Mononuclear cell (primary cell): ENCODE measurements around the gene NRL. TPM values are rescaled to one million over a fixed set of nuclear protein-coding genes. Genes with fewer than 3 reads are reported as not detected.

ENCODE experiments used
- H3K27me3 ChIP-seq: 2 replicates; pipeline ENCODE4 v1.6.0; 2011; ENCODE audit warnings: low read length, control low read depth; ENCODE audit not compliant: insufficient read depth
- H3K4me1 ChIP-seq: 2 replicates; pipeline ENCODE4 v1.5.1; 2011; ENCODE audit warnings: mild to moderate bottlenecking, low read length, control low read depth; ENCODE audit not compliant: insufficient read depth
- H3K4me3 ChIP-seq: 2 replicates; pipeline ENCODE4 v1.5.1; 2011; ENCODE audit warnings: mild to moderate bottlenecking, low read length, moderate library complexity
- H3K9me3 ChIP-seq: 2 replicates; pipeline ENCODE4 v1.5.1; 2011; ENCODE audit warnings: low read depth, mild to moderate bottlenecking, control low read depth, low read length
- total RNA-seq: library from RNA; depleted of rRNA; stranded (reverse); fragments of >200 nt; gene quantifications from one replicate; pipeline ENCODE4 v1.2.3, GENCODE V29; 2012

Gene NRL
- total RNA-seq, 1 donor = 1.2 TPM

DNA sequence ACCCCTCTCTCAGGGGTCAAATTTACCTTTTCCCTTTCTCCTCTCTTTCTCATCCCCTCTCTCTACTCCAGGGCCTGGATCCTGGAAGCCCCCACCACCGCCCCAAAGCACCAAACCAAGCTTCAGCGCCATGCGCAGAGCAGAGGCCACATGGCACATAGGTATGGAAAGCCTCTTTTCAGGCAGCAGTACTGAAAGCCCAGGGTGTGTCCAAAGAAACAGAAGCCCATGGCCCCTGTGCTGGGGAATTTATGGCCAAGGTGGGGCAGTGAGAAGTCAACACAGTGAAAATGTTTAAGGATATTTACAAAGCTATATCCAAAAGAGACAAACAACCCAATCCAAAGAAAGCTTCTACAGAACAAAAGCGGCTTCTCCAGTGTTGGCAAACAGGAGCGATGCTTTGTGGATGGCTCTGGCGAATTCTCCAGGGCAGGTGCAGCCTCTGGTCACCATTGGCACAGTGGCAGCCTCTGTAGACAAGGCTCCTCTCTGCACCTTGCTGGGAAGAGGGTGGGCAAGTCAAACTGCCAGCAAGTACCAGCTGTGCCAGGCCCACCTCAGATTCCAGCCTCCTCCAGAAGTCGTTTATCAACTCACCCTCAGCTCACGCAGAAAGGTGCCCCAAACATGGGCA lies 48.1 kb downstream of the NRL start:
- no peak overlapping the region for H3K4me3 ChIP-seq
- H3K27me3 ChIP-seq = no peaks in the 10 kb centered on the region
- H3K9me3 ChIP-seq = no peaks in the 10 kb centered on the region
- no peaks in the 10 kb centered on the region for H3K4me1 ChIP-seq

DNA sequence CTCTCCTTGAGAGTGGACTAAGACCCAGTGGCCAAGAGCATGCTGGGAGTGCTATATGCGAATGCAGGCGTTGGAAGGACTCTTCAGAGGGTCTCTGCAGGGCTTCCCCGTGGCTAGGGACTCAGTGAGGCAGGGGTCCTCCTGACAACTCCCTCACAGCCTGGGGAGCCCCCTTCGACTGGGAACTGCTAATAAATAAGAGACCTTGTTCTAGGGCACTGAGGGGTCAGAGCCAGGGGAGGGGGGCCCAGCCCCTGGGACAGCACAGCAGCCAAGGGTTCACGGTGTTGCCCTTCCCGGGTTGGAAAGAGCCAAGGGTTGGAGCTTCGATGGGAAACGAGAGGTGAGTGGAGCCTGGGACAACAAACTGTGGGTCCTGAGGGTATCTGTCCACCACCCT lies 49.3 kb downstream of the NRL start:
- Histone ChIP-seq H3K9me3 (no peaks in the 10 kb centered on the region), H3K27me3 (no peaks in the 10 kb centered on the region), H3K4me1 (no peaks in the 10 kb centered on the region), H3K4me3 (no peak overlapping the region)

DNA sequence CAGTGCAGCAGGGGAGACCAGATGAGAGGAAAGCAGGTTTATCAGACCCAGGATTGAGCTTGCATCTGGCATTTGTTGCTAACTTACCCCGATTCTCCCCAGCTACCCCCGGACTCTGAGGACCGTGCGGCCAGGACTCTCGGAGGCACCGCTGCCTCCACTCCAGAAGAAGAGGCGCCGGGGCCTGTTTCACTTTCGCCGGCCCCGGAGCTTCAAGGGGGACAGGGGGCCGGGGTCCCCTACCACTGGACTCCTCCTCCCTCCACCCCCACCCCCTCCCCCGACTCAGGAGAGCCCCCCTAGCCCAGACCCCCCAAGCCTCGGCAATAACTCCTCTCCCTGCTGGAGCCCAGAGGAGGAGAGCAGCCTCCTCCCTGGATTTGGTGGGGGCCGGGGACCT lies 49.9 kb downstream of the NRL start:
- Histone ChIP-seq H3K27me3 (no peaks in the 10 kb centered on the region), H3K4me1 (no peaks in the 10 kb centered on the region), H3K4me3 (no peak overlapping the region), H3K9me3 (no peaks in the 10 kb centered on the region)

DNA sequence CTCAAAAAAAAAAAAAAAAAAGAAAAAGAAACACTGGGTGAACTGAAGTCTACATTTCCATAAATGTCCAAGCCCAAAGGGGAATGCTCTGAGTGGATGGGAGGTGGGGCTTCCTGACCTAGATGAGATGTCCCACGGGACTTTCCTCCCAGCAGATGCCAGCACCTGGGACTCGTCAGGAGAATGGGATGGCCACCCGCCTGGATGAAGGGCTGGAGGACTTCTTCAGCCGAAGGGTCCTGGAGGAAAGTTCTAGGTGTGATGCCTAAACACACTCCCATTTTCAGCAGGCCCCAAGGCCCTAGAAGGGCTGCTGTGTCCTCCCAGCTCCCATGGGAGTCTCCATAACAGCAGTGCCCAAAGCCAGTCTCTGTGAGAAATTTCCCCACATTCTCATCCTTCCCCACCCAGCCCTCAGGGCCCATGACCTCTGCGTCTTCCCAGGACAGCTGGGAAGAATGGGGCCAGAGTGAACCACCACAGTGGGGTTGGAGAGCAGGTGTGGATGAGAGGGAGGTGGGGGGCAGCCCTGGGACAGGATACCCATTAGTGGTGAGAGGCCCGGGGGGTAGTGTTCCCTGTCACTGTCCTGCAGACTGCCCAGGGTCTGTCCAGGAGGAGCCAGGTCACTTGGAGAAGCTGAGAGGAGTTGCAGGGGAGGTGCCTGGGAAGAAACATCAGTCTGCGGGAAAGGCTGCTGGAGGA lies 50.5 kb downstream of the NRL start:
- H3K9me3 ChIP-seq = no peaks in the 10 kb centered on the region

DNA sequence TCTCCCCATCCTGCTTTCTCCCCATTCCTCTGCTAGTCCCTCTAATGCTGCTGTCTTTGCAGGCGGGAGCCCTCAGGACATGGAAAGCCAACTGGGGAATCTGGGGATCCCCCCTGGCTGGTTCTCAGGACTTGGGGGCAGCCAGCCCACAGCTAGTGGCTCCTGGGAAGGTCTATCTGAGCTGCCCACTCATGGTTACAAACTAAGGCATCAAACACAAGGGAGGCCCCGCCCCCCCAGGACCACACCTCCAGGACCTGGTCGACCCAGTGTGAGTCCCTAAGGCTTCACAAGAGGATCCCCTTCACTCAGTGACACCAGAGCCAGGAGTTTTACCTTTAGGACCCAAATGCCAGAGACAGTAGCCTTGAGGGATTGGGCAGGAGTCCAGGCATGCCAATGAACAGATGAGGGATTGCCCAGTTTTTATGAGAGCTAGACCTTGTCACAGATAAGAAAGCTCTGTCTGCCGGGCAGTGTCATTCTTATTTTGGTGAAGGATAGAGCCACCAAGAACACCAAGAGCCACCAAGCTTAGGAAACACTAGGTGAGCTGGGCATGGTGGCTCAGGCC lies 51.4 kb downstream of the NRL start:
- Histone ChIP-seq H3K4me1 (peaks cover 3% of the 10 kb centered on the region), H3K4me3 (no peak overlapping the region), H3K27me3 (no peaks in the 10 kb centered on the region), H3K9me3 (no peaks in the 10 kb centered on the region)

More for the DNA sequence above, 50.5 kb downstream of the NRL start:
- no peak overlapping the region for H3K4me3 ChIP-seq
- no peaks in the 10 kb centered on the region for H3K4me1 ChIP-seq
- H3K27me3 ChIP-seq = no peaks in the 10 kb centered on the region

DNA sequence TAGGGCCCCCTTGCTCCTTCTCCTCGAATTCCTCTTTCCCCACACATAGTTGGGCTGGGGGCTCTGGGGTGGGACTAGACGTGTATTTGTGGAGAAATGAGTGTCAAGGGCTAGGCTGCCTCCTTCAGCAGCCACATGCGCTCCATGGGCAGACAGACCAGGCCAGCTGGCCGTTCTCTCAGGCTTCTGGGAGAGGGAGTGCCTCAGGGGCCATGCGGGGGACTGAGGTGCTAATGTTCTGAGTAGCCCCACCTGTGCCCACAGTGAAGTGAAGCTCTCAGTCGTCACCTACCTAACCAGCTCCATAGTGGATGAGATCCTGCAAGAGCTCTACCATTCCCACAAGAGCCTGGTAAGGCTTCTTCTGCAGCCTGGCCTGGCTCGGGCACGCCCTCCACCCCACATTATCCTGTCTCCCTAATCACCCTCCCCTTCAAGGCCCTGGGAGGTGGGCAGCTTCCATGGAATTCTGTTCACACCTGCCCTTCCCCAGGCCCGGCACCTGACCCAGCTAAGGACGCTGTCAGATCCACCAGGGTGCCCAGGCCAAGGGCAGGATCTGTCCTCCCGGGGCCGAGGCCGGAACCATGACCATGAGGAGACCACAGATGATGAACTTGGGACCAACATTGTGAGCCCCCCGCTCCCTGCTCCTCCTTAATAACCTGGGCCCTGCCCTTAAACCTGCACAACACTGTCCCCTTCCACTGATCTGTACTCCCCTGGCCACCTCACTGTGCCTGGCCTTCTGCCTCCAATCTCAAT lies 52.4 kb downstream of the NRL start:
- Histone ChIP-seq H3K4me1 (peaks cover 5% of the 10 kb centered on the region), H3K27me3 (no peaks in the 10 kb centered on the region), H3K9me3 (no peaks in the 10 kb centered on the region), H3K4me3 (no peak overlapping the region)

DNA sequence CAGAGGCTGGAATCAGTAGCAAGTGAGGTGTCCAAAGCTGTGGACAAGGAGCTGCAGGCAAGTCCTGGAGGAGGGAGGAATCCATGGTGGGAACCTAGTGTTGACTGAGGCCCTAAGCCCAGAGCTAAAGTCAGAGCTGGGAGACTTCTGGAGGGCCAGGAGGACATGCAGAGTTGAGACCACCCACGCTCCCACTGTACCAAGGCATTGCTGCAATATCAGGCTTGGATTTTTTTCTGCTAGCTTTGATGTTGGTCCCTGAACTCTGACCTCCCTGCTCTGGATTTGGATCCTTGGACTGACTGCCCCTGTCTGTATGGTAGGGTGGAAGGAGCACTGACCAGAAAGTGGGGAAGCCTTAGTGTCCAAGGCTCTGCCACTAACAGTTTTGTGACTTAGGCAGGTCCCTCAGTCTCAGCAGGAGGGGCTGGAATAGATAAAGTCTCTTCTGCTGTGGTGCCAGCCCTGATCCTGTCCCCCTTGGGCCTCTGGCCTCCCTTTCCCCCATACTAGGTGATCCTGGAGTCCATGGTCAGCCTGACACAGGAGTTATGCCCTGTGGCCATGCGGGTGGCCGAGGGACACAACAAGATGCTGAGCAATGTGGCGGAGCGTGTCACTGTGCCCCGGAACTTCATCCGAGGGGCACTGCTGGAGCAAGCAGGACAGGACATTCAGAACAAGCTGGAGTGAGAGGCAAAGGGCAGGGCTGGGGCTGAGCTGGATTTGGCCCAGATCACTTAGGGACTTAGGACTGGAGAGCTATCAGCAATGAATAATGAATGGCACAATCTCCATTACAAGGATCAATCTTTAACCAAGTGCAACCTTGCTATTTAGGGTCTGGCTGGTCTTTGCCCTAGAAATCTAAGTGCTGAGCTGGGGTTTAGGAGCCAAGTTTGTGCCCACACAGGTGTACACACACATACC lies 53.5 kb downstream of the NRL start:
- H3K4me3 ChIP-seq = no peak overlapping the region
- H3K9me3 ChIP-seq = no peaks in the 10 kb centered on the region
- H3K4me1 ChIP-seq = peaks cover 5% of the 10 kb centered on the region
- H3K27me3 ChIP-seq = no peaks in the 10 kb centered on the region

DNA sequence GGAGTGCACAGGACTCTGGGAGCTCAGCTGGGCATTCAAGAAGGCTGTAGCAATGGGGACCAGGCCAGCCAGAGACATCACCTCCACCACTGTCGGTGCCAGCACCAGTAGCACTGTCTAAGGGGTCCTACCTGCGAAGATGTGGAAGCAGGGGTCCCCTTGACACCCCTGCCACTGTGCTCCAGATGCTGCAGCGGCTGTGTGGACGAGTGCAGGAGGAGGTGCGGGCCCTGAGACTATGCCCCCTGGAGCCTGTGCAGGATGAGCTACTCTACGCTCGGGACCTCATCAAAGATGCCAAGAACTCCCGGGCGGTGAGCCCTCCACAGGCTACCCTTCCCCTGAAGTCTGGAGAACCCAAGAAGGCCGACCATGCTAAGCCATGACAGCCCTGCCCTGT lies 54.3 kb downstream of the NRL start:
- Histone ChIP-seq H3K9me3 (no peaks in the 10 kb centered on the region), H3K4me3 (no peak overlapping the region), H3K27me3 (no peaks in the 10 kb centered on the region), H3K4me1 (peaks cover 5% of the 10 kb centered on the region)

DNA sequence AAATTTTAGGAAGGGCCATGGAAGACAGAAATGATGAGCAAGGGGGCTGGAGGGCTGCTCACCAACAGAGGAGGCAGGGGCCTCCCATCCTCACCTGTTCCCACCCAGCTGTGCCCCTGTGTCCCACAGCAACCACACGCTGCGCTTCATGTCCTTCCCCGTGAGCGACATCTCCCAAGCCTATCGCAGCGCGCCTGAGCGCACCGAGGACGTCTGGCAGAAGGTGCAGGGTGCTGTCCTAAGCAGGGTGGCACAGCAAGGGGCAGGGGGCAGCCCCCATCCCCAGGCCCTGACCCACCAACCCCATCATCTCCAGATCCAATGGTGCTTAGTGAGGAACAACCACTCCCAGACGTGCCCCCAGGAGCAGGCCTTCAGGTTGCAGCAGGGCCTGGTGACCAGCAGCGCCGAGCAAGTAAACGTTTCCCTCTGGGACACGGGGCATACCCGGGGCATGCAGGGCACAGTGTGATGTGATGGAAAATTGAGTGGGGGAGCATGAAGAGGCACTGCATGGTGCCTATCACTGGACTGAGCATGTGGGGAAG lies 54.8 kb downstream of the NRL start:
- no peaks in the 10 kb centered on the region for H3K27me3 ChIP-seq
- no peaks in the 10 kb centered on the region for H3K9me3 ChIP-seq
- peaks cover 5% of the 10 kb centered on the region for H3K4me1 ChIP-seq
- no peak overlapping the region for H3K4me3 ChIP-seq

DNA sequence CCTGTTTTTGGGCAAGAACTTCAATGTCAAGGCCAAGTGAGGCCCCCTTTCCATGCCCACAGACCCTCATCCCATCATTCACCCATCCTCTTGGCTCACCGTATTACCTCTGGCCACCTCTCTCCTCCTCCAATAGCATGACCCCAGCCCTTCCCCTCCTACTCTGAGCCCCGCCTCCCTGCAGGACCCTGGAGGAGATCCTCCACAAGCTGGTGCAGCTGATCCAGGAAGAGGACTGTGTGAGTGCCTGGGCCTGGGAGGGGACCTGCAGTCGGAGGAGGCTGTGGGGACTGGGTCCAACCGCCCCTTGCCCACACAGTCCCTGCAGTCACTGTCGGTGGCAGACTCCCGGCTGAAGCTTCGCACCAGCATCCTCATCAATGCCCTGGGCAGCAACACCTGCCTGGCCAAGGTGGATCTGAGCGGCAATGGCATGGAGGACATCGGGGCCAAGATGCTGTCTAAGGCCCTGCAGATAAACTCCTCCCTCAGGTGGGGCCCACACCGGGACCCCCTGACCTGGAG lies 55.7 kb downstream of the NRL start:
- H3K4me3 ChIP-seq = no peak overlapping the region
- H3K9me3 ChIP-seq = no peaks in the 10 kb centered on the region
- peaks cover 5% of the 10 kb centered on the region for H3K4me1 ChIP-seq
- no peaks in the 10 kb centered on the region for H3K27me3 ChIP-seq

DNA sequence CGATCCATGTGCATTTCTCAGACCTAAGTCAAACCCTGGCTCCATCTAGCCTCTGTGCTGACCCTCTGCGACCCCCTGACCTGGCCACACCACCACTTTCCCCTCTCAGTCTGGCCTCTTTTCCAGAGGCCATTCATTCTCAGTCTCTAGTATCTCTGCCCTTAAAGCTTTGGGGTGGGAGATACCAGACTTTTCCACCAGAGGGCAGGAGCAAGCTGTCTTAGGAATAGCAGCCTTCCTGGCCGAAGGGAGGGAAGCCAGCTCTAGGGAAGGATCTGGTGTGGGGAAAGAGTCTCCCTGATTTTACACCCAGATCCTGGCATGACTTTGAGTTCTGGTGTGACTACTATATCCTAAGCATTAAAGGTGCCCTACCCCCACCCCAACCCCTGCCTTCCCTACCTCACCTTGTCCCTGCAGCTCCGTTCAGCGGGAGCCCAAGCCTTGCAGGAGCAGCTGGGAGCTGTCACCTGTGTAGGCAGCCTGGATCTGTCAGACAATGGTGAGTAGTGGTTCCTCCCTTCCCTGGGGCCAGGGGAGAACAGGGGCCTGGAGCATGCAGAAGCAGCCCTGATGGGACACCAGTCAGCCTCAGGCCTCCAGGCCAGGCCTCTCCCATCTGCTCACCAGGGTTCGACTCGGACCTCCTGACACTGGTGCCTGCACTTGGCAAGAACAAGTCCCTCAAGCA lies 56.3 kb downstream of the NRL start:
- no peak overlapping the region for H3K4me3 ChIP-seq
- H3K9me3 ChIP-seq = no peaks in the 10 kb centered on the region
- H3K4me1 ChIP-seq = peaks cover 5% of the 10 kb centered on the region
- no peaks in the 10 kb centered on the region for H3K27me3 ChIP-seq

DNA sequence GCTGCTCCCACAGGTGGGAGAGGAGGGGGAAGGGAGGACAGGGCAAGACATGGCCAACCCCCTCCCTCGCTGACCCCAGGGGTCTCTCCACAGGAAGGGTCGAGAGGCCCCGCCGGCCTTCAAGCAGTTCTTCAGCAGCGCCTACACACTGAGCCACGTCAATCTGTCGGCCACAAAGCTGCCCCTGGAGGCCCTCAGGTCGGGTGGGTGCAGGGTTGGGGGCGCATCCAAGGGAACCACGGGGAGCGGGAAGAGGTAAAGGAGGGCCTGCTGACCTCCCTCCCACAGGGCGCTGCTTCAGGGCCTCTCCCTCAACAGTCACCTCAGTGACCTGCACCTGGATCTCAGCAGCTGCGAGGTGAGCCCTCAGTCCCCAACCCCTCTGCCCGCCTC lies 56.9 kb downstream of the NRL start:
- H3K9me3 ChIP-seq = no peaks in the 10 kb centered on the region
- peaks cover 5% of the 10 kb centered on the region for H3K27me3 ChIP-seq
- no peak overlapping the region for H3K4me3 ChIP-seq
- peaks cover 7% of the 10 kb centered on the region for H3K4me1 ChIP-seq

DNA sequence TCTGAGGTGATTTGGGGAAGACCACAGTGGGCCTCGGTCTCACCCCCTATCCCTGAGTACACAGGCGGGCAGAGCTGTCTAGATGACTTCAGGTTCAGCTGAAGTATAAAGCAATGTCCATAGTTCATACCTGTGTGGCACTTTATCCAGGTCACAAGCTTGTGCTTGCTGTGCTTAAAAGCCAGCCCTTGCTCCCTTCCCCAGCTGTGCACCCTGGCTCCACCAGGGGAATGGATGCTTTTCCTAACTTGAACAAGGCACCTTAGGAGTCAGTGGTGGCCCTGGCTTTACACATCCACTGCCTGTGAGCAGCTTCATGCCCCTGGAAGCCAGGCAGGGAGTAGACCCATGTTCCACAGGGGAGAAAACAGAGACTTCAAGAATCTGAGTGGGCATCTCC lies 57.5 kb downstream of the NRL start:
- peaks cover 13% of the 10 kb centered on the region for H3K4me1 ChIP-seq
- H3K9me3 ChIP-seq = no peaks in the 10 kb centered on the region
- no peak overlapping the region for H3K4me3 ChIP-seq
- H3K27me3 ChIP-seq = peaks cover 8% of the 10 kb centered on the region

DNA sequence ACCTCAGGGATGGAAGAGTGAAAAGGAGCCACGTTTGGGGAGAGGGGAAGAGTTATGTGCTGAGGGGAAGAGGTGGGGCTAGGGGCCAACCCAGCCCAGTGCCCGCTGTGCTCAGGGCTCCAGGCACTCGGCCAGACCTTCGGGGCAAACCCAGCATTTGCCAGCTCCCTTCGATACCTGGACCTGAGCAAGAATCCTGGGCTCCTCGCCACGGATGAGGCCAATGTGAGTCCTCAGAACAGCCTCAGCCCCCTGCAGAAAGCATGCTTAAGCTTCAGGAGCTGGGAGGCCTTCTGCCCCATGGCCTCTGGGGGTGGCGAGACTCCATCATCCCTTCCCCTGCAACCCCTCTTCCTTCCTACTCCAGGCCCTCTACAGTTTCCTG lies 58.0 kb downstream of the NRL start:
- H3K4me3 ChIP-seq = no peak overlapping the region
- peaks cover 8% of the 10 kb centered on the region for H3K27me3 ChIP-seq
- no peaks in the 10 kb centered on the region for H3K9me3 ChIP-seq
- H3K4me1 ChIP-seq = peaks cover 17% of the 10 kb centered on the region
